Measurements from ENCODE around the gene DRC7.

The DRC7 gene

DNA sequence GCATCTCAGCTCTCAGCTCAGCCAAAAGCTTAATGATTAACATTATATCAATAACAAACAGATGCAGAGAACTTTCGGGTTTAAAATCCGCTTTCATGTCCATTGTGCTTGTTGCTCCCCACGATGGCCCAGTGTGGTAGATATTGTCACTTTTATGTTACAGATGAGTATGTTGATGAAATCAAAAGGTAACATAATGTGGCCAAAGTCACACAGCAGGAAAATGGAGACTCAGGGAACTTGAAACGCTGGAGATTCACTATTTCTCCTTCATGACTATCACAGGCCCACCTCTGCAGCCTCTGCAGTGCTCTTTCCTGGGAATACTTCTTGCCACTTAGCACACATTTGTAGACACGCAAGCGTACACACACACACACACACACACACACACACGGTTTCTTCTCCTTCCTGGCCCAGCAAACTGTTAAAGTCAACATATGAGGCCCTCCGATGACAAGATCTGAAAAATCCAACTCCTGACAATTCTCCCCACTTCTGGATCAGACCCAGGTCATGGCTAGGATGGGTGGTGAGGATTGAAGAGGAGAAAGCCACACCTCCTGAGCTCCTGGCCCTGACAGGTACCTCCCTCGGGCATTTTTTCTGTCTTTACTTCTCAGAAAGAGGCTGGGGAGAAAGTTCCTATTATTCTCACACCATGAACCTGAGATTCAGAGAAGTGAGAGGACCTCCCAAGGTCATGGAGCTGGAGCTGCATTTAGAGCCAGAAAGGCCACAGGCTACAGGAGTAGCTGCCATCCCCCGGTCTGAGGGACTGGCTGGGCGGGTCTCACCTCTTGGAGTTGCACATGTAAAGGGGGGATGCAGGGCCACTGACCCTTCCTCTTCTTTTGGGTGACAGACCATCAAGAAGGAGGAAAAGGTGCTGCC, 9.7 kb downstream of the DRC7 start:
- no peak for FAIRE-seq
- TF ChIP-seq, protein P1, sequence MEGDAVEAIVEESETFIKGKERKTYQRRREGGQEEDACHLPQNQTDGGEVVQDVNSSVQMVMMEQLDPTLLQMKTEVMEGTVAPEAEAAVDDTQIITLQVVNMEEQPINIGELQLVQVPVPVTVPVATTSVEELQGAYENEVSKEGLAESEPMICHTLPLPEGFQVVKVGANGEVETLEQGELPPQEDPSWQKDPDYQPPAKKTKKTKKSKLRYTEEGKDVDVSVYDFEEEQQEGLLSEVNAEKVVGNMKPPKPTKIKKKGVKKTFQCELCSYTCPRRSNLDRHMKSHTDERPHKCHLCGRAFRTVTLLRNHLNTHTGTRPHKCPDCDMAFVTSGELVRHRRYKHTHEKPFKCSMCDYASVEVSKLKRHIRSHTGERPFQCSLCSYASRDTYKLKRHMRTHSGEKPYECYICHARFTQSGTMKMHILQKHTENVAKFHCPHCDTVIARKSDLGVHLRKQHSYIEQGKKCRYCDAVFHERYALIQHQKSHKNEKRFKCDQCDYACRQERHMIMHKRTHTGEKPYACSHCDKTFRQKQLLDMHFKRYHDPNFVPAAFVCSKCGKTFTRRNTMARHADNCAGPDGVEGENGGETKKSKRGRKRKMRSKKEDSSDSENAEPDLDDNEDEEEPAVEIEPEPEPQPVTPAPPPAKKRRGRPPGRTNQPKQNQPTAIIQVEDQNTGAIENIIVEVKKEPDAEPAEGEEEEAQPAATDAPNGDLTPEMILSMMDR (IDR thresholded peaks at IDR 0.05; ENCODE audit: insufficient read depth, missing control alignments), result no peak
- DNase-seq (ENCODE audit: insufficient read length, low spot score), result no peak

DNA sequence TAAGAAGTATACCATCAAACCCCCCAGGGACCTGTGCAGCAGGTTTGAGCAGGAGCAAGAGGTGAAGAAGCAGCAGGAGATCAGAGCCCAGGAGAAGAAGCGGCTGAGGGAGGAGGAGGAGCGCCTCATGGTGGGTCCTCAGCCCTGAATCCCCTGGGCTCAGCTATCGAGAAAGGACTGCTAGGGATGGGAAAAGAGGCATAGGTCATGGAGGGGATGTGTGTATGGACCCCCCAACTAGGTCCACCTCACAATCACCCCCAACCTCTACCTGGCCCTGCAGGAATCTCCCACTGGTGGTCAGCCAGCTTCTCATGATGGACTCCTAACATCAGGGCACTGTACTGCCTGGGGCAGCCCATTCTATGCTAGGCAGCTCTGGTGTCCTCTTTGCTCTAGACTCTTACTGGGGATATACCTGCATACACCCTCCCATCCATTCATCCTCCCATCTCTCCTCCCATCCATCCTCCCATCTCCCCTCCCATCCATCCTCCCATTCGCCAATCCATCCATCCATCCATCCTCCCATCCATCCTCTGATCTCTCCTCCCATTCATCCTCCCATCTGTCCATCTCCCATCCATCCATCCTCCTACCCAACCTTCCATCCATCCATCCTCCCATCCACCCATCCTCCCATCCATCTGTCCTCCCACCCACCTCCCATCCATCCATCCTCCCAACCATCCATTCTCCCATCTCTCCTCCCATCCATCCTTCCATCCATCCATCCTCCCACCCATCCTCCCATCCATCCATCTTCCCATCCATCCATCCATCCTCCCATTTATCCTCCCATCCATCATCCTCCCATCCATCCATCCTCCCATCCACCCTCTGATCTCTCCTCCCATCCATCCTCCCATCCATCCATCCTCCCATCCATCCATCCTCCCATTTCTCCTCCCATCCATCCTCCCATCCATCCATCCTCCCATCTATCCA, 10.6 kb downstream of the DRC7 start:
- TF ChIP-seq, protein P1 (IDR thresholded peaks at IDR 0.05; ENCODE audit: insufficient read depth, missing control alignments), result no peak
- FAIRE-seq (no peak), DNase-seq (ENCODE audit: insufficient read length, low spot score) (no peak)

DNA sequence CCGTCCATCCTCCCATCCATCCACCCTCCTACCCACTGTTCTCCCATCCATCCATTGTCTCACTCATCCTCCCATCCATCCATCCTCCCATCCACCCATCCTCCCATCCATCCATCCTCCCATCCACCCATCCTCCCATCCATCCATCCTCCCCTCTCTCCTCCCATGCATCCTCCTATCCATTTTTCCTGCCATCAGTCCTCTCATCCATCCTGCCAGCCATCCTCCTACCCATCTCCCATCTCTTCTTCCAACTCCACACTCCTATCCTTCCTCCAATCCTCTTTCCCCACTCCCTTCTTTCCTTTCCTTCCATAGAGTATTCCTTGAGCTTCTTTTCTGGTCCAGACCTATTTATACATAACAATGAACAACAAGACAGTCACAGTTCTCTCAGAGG, 12.1 kb downstream of the DRC7 start:
- DNase-seq (ENCODE audit: insufficient read length, low spot score) (no peak), FAIRE-seq (no peak)
- TF ChIP-seq, protein P1 (IDR thresholded peaks at IDR 0.05; ENCODE audit: insufficient read depth, missing control alignments), result no peak

DNA sequence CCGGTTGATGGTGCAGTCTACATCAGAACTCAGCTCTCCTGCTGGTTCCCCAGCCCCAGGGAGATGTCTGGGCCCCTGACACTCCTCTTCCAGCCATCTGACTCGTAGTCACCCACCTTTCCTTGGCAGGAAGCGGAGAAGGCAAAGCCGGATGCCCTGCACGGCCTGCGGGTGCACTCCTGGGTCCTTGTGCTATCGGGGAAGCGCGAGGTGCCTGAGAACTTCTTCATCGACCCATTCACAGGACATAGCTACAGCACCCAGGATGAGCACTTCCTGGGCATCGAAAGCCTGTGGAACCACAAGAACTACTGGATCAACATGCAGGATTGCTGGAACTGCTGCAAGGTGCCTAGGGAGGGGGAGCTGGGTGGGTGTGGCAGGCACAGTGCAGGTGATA, 12.7 kb downstream of the DRC7 start:
- no peak for DNase-seq (ENCODE audit: insufficient read length, low spot score)

DNA sequence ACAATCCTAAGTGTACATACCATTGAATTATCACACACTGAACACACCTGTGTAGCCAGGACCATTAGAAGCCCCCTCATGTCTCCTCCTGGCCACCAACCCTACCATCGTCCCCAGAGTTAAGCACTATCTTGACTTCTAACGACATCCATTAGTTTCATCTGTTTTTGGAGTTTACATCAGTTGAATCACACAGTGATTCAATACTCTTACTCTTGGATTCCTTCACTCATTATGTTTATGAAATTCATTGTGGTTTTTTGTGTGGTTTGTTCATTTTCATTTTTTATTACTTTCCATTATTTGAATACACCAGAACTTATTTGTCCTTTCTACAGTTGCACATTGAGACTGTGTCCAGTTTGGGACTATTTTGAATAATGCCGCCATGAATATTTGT, 13.6 kb downstream of the DRC7 start:
- FAIRE-seq, result no peak
- TF ChIP-seq, protein P1 (IDR thresholded peaks at IDR 0.05; ENCODE audit: insufficient read depth, missing control alignments), result no peak
- DNase-seq (ENCODE audit: insufficient read length, low spot score), result no peak

More for the DNA sequence above, 12.7 kb downstream of the DRC7 start:
- TF ChIP-seq, protein P1 (IDR thresholded peaks at IDR 0.05; ENCODE audit: insufficient read depth, missing control alignments), result no peak
- no peak for FAIRE-seq

DNA sequence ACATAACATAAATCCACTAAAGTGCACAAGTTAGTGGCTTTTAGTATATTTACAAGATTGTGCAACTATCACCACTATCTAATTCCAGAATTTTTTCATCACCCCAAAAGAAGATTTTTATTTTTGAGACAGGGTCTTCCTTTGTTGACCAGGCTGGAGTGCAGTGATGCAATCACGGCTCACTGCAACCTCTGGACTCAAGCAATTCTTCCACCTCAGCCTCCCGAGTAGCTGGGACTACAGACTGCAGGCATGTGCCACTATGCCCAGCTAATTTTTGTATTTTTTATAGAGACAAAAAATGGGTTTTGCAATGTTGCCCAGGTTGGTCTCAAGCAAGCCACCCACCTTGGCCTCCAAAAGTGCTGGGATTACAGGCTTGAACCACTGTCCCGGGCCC, 15.1 kb downstream of the DRC7 start:
- DNase-seq (ENCODE audit: insufficient read length, low spot score), result no peak
- no peak for FAIRE-seq
- TF ChIP-seq, protein P1 (IDR thresholded peaks at IDR 0.05; ENCODE audit: insufficient read depth, missing control alignments), result no peak
